K562 (cell line): ENCODE results near the gene TXLNA. TPM values are rescaled to one million over a fixed set of nuclear protein-coding genes. Genes with fewer than 3 reads are reported as not detected.

Experiments used
- ATAC-seq: fragments of 200-7000 bp; cut with Tn5 transposase; 3 replicates; pipeline ENCODE4 v1.9.1; 2020; ENCODE audit warnings: moderate library complexity
- BruUV-seq: library from RNA; stranded (reverse); fragments of 400-500 nt; replicated peaks from 2 replicates; lab custom pipeline; 2021; lab: Mats Ljungman, UMichigan
- CTCF ChIA-PET: fragments of 300-600 bp; formaldehyde crosslinking; extraction: SDS; loops from one replicate; lab custom pipeline; 2021; ENCODE audit warnings: low intra/inter-chr PET ratio; lab: Yijun Ruan, JAX
- POLR2A ChIA-PET: fragments of 300-600, 350-650 bp; sonication (Branson Sonifier 250); formaldehyde crosslinking; extraction: SDS; loops from one replicate; lab custom pipeline; 2021; ENCODE audit warnings: antibody characterized with exemption, inconsistent platforms; lab: Yijun Ruan, JAX
- DNase-seq, 4 experiments: peaks; one replicate each; pipeline versions ENCODE4 v3.0.0 to v3.0.0-alpha.2; 2011 to 2018; ENCODE audit warnings: low spot score in 3 of 4, mixed read lengths in 3 of 4; ENCODE audit errors: extremely low read depth in 1 of 4
- FAIRE-seq: peaks from 2 replicates; lab custom pipeline; 2011; peaks lifted over from hg19 to GRCh38; lab: Jason Lieb, UNC
- H2AFZ ChIP-seq: 2 replicates; pipeline ENCODE4 v1.6.0; 2011; ENCODE audit warnings: low read depth, low read length, control low read depth, inconsistent platforms
- H3K27ac ChIP-seq: fragments of 200-600 bp; 3 replicates; pipeline ENCODE4 v1.8.0; 2011; ENCODE audit warnings: low read depth, mild to moderate bottlenecking, control low read depth, inconsistent platforms, low read length, moderate library complexity, mixed read lengths; ENCODE audit errors: extremely low read depth
- H3K27me3 ChIP-seq, 2 experiments: fragments of 300-600 bp in 1 of 2; 2 replicates in 1 of 2; 3 replicates in 1 of 2; pipeline versions ENCODE4 v1.6.0 to v1.8.0; 2011; ENCODE audit warnings: inconsistent platforms in 2 of 2, low read length in 2 of 2, mild to moderate bottlenecking in 1 of 2, mixed read lengths in 1 of 2, moderate library complexity in 1 of 2; ENCODE audit not compliant: control insufficient read depth in 2 of 2, insufficient read depth in 2 of 2
- H3K36me3 ChIP-seq: fragments of 300-600 bp; 3 replicates; pipeline ENCODE4 v1.8.0; 2011; ENCODE audit warnings: mild to moderate bottlenecking, low read length, inconsistent platforms; ENCODE audit not compliant: control insufficient read depth, insufficient read depth
- H3K4me1 ChIP-seq, 2 experiments: fragments of 200-600 bp in 1 of 2; replicated peaks in 1 of 2; 2 replicates in 1 of 2; 3 replicates in 1 of 2; pipeline versions ENCODE4 v1.5.1 to v1.8.0; 2011; ENCODE audit warnings: inconsistent platforms in 2 of 2, low read length in 2 of 2, mild to moderate bottlenecking in 1 of 2, mixed read lengths in 1 of 2, moderate library complexity in 1 of 2; ENCODE audit not compliant: control insufficient read depth in 2 of 2, insufficient read depth in 2 of 2
- H3K4me2 ChIP-seq: 2 replicates; pipeline ENCODE4 v1.6.1; 2011; ENCODE audit warnings: low read length, control low read depth, inconsistent platforms, mixed read lengths; ENCODE audit not compliant: insufficient read depth
- H3K4me3 ChIP-seq: fragments of 200-600 bp; sonication (generic), shearing (Covaris generic); 2 replicates; pipeline ENCODE4 v1.5.1; 2016; ENCODE audit warnings: control low read depth, inconsistent platforms
- H3K79me2 ChIP-seq: fragments of 200-600 bp; 3 replicates; pipeline ENCODE4 v1.8.0; 2011; ENCODE audit warnings: low read length, inconsistent platforms; ENCODE audit not compliant: control insufficient read depth, insufficient read depth
- H3K9ac ChIP-seq, 2 experiments: 2 replicates each; pipeline versions ENCODE4 v1.6.0 to v1.6.1; 2011; ENCODE audit warnings: low read depth in 2 of 2, low read length in 2 of 2, control low read depth in 1 of 2, inconsistent platforms in 1 of 2, mild to moderate bottlenecking in 1 of 2, mixed read lengths in 1 of 2; ENCODE audit not compliant: insufficient read depth in 1 of 2
- H3K9me1 ChIP-seq: one replicate; pipeline ENCODE4 v1.6.0; 2011; ENCODE audit warnings: inconsistent platforms, mild to moderate bottlenecking, low read length, moderate library complexity; ENCODE audit not compliant: control insufficient read depth, insufficient read depth
- H3K9me3 ChIP-seq: replicated peaks from 2 replicates; pipeline ENCODE4 v1.5.1; 2011; ENCODE audit warnings: low read depth, low read length, inconsistent platforms; ENCODE audit not compliant: control insufficient read depth, insufficient read depth
- H4K20me1 ChIP-seq: replicated peaks from 2 replicates; pipeline ENCODE4 v1.6.1; 2011; ENCODE audit warnings: low read length, inconsistent platforms, mixed read lengths; ENCODE audit not compliant: control insufficient read depth, insufficient read depth
- KLF13 ChIP-seq: fragments of 450-650 bp; IDR thresholded peaks from 2 replicates; pipeline ENCODE4 v1.6.1; 2016; ENCODE audit warnings: missing genetic modification characterization, low read depth, mild to moderate bottlenecking, missing compliant biosample characterization, moderate library complexity, borderline replicate concordance
- POLR2A ChIP-seq: fragments of 450-650 bp; conservative IDR thresholded peaks from 2 replicates; pipeline ENCODE4 v1.6.1; 2016
- RBFOX2 ChIP-seq: fragments of 200-400 bp; formaldehyde crosslinking; IDR thresholded peaks from 2 replicates; pipeline ENCODE4 v1.6.1; 2017; ENCODE audit warnings: low read depth, mild to moderate bottlenecking, low read length, moderate library complexity
- SUPT5H ChIP-seq: fragments of 450-650 bp; IDR thresholded peaks from 2 replicates; pipeline ENCODE4 v1.6.1; 2016
- TRIM24 ChIP-seq, 2 experiments: fragments of 450-650 bp; IDR thresholded peaks; 2 replicates each; pipeline ENCODE4 v1.6.1; 2016
- ZNF239 ChIP-seq: fragments of 250-450 bp; sonication (Bioruptor Pico); IDR thresholded peaks from 2 replicates; pipeline ENCODE4 v1.4.0; 2020; ENCODE audit warnings: mild to moderate bottlenecking
- WGBS: fragments of 100-300 bp; shearing (Covaris generic); methylation state at CpG from one replicate; pipeline ENCODE4 v1.1.6; 2016; ENCODE audit warnings: low coverage, mixed read lengths; ENCODE audit not compliant: insufficient coverage; ENCODE audit errors: missing lambda C conversion rate; 5-methylcytosine and 5-hydroxymethylcytosine counted together
- in situ Hi-C: fragments of 300-500 bp; cut with MboI; formaldehyde crosslinking; loops from 4 replicates; pipeline ENCODE4 v1.15.0; 2018; ENCODE audit warnings: inconsistent platforms, mixed read lengths
- intact Hi-C: fragments of 100-400 bp; cut with micrococcal nuclease; formaldehyde crosslinking; loops from 2 replicates; pipeline ENCODE4 v1.14.2; 2022
- polyA plus RNA-seq, 8 experiments: library from polyadenylated mRNA; depleted of rRNA in 4 of 8; stranded (reverse) in 5 of 8; unstranded in 3 of 8; fragments of >200 nt; fragmentation: Nextera tagmentation in 2 of 8; fragmentation: Illumina TruSeq in 1 of 8; extraction: Ambion mirVana in 2 of 8; extraction: Trizol in 1 of 8; gene quantifications; 2 replicates each; pipeline versions ENCODE4 v1.2.1 to v1.2.3, GENCODE V29; 2011 to 2014; ENCODE audit warnings: inconsistent platforms in 1 of 8, missing spikeins in 1 of 8
- total RNA-seq, 7 experiments: library from RNA; depleted of rRNA in 6 of 7; stranded (reverse); fragments of >200 nt in 6 of 7; fragmentation: Illumina TruSeq in 2 of 7; extraction: Trizol in 2 of 7; gene quantifications; 2 replicates each; pipeline versions ENCODE4 v1.2.1 to v1.2.3, GENCODE V29; 2011 to 2021; ENCODE audit warnings: low replicate concordance in 1 of 7

TXLNA gene
- total and polyA plus RNA-seq, 9 of the 15 experiments (the other 6 are each of a cell fraction or from before 2014, with no cell fraction given): 9.2 to 54.5 (median 39.3) TPM

DNA sequence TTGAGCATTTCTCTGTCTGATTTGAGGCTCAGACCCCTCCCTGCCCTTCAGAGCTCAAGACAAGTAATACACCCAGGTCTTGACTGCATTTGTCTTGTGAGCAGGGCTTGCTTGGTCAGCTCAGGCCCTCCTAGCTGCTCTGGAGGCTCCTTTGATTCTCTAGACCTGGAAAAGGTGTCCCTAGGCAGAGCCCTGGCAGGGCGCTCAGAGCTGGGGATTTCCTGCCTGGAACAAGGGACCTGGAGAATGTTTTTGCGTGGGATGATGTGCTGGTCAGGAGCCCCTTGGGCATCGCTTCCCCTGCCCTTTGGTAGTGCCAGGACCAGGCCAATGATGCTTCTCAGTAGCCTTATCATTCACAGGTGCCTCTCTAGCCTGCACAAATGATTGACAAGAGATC, 16.1 kb downstream of the TXLNA start:
- WGBS: 95% methylated on average over 3 of the region's 3 CpGs
- Histone ChIP-seq H3K79me2 (no peaks in the 10 kb centered on the region), H3K27me3 (no peaks in the 10 kb centered on the region), H3K9me1 (peaks cover 3% of the 10 kb centered on the region), H2AFZ (no peak overlapping the region), H3K4me1 (peaks cover 5 to 22% of the 10 kb centered on the region in 2 experiments; a peak in 4 of 5 replicates), H3K9ac (0 out of 4 replicates have a peak overlapping the region, but pooled peaks of 1 of the 2 experiments have one; percentile 8), H3K9me3 (no peaks in the 10 kb centered on the region), H3K27ac (no peak overlapping the region), H3K4me3 (no peak overlapping the region), H3K36me3 (peaks cover 80% of the 10 kb centered on the region), H4K20me1 (no peaks in the 10 kb centered on the region; the same call in none of the 2 replicates), H3K4me2 (no peak overlapping the region)
- no peak for TF ChIP-seq ZNF239
- 0 out of 2 replicates have a peak, but pooled peaks have one; percentile 9 for TF ChIP-seq POLR2A
- 0 out of 2 replicates have a peak, but pooled peaks have one; percentile 24 for TF ChIP-seq SUPT5H
- TF ChIP-seq RBFOX2: 0 out of 2 replicates have a peak, but pooled peaks have one; percentile 29
- TF ChIP-seq TRIM24 (IDR thresholded peaks at IDR 0.05): no peak
- no peak for TF ChIP-seq KLF13 (tag)
- no TSS peak for BruUV-seq
- ChIA-PET CTCF (no interaction called here), POLR2A (interaction anchor here (0.6 to 10.8 kb wide), 7 partner anchors 11 to 88 kb away, joined by 3 to 201 read pairs (median 4); partner anchors contain the start of genes DCDC2B, IQCC, KPNA6 and TXLNA)
- FAIRE-seq: no peak
- no peak for DNase-seq
- no peak for ATAC-seq
- in situ Hi-C loops: no loop called here
- intact Hi-C loops: no loop called here
